Ovary (tissue), 9 donors: ENCODE data around the gene ATL3. TPM values are rescaled to one million over a fixed set of nuclear protein-coding genes. Genes with fewer than 3 reads are reported as not detected.
"Not testable (repeated sequence)": the region's sequence is repeated elsewhere in the genome, so short reads cannot be mapped to it uniquely, and the experiment has no call there.

ENCODE experiments used
- DNase-seq, 5 donors: peaks; one replicate each; pipeline ENCODE4 v3.0.0-alpha.2; 2019 to 2020
- H3K27ac ChIP-seq, 2 donors: fragments of 200-600 bp; one replicate each; pipeline versions ENCODE4 v1.5.1 to v1.8.0; 2019 to 2022
- H3K27me3 ChIP-seq: fragments of 200-600 bp; one replicate; pipeline ENCODE4 v1.8.0; 2022
- H3K36me3 ChIP-seq: fragments of 200-600 bp; sonication (generic); one replicate; pipeline ENCODE4 v1.5.1; 2019
- H3K4me1 ChIP-seq: one replicate; pipeline ENCODE4 v1.8.1; 2013; ENCODE audit warnings: mild to moderate bottlenecking, moderate library complexity; ENCODE audit not compliant: insufficient read depth
- H3K4me3 ChIP-seq: fragments of 200-600 bp; sonication (generic); one replicate; pipeline ENCODE4 v1.5.1; 2017
- H3K9me3 ChIP-seq, 2 donors: fragments of 200-600 bp in 1 of 2; sonication (generic) in 1 of 2; one replicate each; pipeline versions ENCODE4 v1.5.1 to v1.8.1; 2013 to 2019; ENCODE audit warnings: mild to moderate bottlenecking in 1 of 2, moderate library complexity in 1 of 2
- EP300 ChIP-seq: sonication (generic); formaldehyde crosslinking; IDR thresholded peaks from one replicate; pipeline ENCODE4 v1.6.1; 2017; ENCODE audit warnings: antibody characterized with exemption
- POLR2A ChIP-seq: fragments of 450-650 bp; IDR thresholded peaks from one replicate; pipeline ENCODE4 v1.6.1; 2017; ENCODE audit warnings: antibody characterized with exemption, mild to moderate bottlenecking, moderate library complexity
- WGBS, 3 donors: extraction: QIAGEN DNeasy Blood & Tissue Kit in 1 of 3; methylation state at CpG; one replicate each; pipeline versions ENCODE4 v1.1.5 to v1.1.7; 2013 to 2017; 5-methylcytosine and 5-hydroxymethylcytosine counted together
- intact Hi-C, 4 donors: fragments of 100-400 bp; cut with DNase I; formaldehyde crosslinking; loops; one replicate each; pipeline versions ENCODE4 v1.11.0 to v1.15.1; 2022 to 2023
- polyA plus RNA-seq, 2 donors: library from polyadenylated mRNA; stranded (reverse); fragments of 200-250 nt in 1 of 2; fragments of 350-450 nt in 1 of 2; fragmentation: Illumina TruSeq in 1 of 2; extraction: RNeasy Lipid Tissue Mini Kit (QIAGEN cat#74804) in 1 of 2; gene quantifications; one replicate each; pipeline ENCODE4 v1.2.3, GENCODE V29; 2013 to 2014
- total RNA-seq, 7 donors: library from RNA; depleted of rRNA in 2 of 7; stranded (reverse); fragments of >200 nt in 2 of 7; fragmentation: NEBNext Ultra II Directional in 3 of 7; extraction: Animal tissue kit (Norgen Biotek cat#: 25700) in 3 of 7; gene quantifications; one replicate each; pipeline versions ENCODE4 v1.1.0 to v1.2.4, GENCODE V29; 2016 to 2023
- TF ChIP-seq, protein P1 (sequence below), 3 donors: fragments of 450-650 bp in 2 of 3; fragments of 200-600 bp in 1 of 3; IDR thresholded peaks; one replicate each; pipeline versions ENCODE4 v1.5.1 to v1.8.0; 2016 to 2022; ENCODE audit warnings: antibody characterized with exemption in 3 of 3, mild to moderate bottlenecking in 1 of 3
- donor health status: DM: no; HTN: no; CAD: no; lungs with moderate emphysema.
- donor health status: DM: no; HTN: no; CAD: no.
- donor health status: Bipolar disorder and iron deficiency.
- donor health status: DM: yes; HTN: yes; CAD: no.
- donor health status: DM: no; HTN: no; CAD: no.
- donor health status: DM: yes; HTN: yes; CAD: no.

Gene ATL3
- total and polyA plus RNA-seq, 9 donors, result 16.5 to 81.8 (median 51.9) TPM

DNA sequence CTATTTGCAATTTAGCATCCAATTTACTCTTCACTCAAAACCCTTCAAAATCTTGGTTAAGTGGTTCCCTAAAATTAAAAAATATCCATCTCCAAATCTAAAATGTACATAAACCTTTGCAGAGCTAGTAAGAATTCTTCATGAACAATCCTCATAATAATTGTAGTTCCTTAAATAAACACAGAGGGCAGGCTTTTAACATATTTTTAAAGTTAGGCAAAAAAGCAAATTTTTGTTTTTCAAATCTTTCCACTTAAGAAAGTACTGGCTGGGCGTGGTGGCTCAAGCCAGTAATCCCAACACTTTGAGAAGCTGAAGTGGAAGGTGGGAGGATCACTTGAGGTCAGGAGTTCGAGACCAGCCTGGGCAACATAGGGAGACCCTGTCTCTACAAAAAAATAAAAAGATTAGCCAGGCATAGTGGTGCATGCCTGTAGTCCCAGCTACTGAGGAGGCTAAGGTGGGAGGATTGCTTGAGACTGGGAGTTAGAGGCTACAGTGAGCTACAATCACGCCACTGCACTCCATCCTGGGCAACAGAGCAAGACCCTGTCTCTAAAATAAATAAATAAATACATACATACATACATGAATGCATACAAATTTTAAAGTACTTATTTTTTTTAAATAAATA, 31.9 kb downstream of the ATL3 start:
- intact Hi-C loops, result loop anchor here in 2 of 4 donors (5.0 kb wide), 1 partner anchor 162 kb away; no protein-coding TSS in a partner anchor

DNA sequence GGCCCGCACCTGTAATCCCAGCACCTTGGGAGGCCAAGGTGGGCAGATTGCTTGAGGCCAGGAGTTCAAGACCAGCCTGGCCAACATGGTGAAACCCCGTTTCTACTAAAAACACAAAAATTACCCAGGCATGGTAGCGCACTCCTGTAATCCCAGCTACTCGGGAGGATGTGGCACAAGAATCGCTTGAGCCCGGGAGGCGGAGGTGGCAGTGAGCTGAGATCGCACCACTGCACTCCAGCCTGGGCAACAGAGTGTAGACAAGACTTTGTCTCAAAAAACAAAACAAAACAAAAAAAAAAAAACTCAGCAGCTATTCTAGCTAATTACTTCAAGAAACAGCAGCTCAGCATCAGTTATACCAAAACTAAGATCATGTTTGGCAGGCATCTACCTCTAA, 32.7 kb downstream of the ATL3 start:
- intact Hi-C loops, result loop anchor here in 2 of 4 donors (5.0 kb wide), 1 partner anchor 161 kb away; no protein-coding TSS in a partner anchor
- not testable (repeated sequence) for H3K4me3 ChIP-seq, H3K36me3 ChIP-seq, H3K27me3 ChIP-seq, DNase-seq, H3K27ac ChIP-seq, H3K9me3 ChIP-seq, H3K4me1 ChIP-seq
- 91 to 94% (median 92%) methylated on average over 8 of the region's 8 CpGs for WGBS, 3 donors

More for the DNA sequence above, 31.9 kb downstream of the ATL3 start:
- H3K4me1 ChIP-seq, result no peaks in the 10 kb centered on the region
- 41 to 55% (median 48%) methylated on average over 3 of the region's 3 CpGs for WGBS, 3 donors
- H3K36me3 ChIP-seq, result no peaks in the 10 kb centered on the region
- no peaks in the 10 kb centered on the region for H3K27me3 ChIP-seq
- H3K27ac ChIP-seq, result peak overlapping the region in 1 of 2 donors; percentile 35
- no peak overlapping the region for H3K4me3 ChIP-seq
- TF ChIP-seq, protein P1, sequence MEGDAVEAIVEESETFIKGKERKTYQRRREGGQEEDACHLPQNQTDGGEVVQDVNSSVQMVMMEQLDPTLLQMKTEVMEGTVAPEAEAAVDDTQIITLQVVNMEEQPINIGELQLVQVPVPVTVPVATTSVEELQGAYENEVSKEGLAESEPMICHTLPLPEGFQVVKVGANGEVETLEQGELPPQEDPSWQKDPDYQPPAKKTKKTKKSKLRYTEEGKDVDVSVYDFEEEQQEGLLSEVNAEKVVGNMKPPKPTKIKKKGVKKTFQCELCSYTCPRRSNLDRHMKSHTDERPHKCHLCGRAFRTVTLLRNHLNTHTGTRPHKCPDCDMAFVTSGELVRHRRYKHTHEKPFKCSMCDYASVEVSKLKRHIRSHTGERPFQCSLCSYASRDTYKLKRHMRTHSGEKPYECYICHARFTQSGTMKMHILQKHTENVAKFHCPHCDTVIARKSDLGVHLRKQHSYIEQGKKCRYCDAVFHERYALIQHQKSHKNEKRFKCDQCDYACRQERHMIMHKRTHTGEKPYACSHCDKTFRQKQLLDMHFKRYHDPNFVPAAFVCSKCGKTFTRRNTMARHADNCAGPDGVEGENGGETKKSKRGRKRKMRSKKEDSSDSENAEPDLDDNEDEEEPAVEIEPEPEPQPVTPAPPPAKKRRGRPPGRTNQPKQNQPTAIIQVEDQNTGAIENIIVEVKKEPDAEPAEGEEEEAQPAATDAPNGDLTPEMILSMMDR (IDR thresholded peaks at IDR 0.05), result peak in 2 of 3 donors; percentile 20 to 29
- no peak for TF ChIP-seq POLR2A
- DNase-seq, result peak in 2 of 5 donors; percentile 41 to 50
- H3K9me3 ChIP-seq, result no peaks in the 10 kb centered on the region

DNA sequence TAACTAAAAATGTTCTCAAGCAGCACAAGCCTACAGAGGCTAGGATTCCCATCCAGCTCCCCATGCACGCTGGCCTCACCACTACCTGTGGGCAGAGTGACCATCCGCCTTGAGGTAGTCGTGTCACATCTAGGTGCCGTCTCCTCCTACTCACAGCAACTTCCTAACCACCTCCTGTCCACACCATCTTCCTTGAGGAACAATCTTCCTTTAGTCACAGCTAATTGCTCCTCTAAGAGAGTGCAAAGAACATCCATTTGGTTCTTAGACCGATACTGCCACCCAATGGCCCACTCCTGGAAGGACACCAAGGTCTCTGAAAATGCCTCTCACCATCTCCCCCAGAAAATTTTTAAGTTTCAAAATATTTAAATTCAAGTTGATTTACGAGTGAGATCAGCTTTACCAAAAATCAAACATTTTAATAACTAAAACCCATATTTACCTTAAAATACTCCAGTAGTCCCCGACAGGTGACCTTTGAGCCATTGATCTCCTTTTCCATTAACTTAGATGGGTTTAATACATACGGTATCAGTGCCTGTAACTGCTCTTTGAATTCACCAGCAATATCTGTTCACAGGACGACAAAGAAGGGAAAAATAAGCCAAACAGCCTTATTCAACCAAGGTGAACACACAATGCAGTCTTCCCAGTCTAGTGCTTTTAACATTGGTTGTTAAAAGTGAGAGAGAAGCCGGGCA, 35.3 kb downstream of the ATL3 start:
- no peaks in the 10 kb centered on the region for H3K27me3 ChIP-seq
- no peaks in the 10 kb centered on the region for H3K36me3 ChIP-seq
- H3K4me3 ChIP-seq, result no peak overlapping the region
- WGBS, 3 donors, result 54 to 61% (median 55%) methylated on average over 10 of the region's 10 CpGs
- peak; percentile 62 to 76 (median 72) for DNase-seq
- no peak overlapping the region for H3K27ac ChIP-seq
- intact Hi-C loops, result loop anchor here (2.0 to 5.0 kb wide), 2 partner anchors 157 to 159 kb away; no protein-coding TSS in a partner anchor
- H3K9me3 ChIP-seq, result no peaks in the 10 kb centered on the region
- no peaks in the 10 kb centered on the region for H3K4me1 ChIP-seq
- TF ChIP-seq POLR2A (no peak), EP300 (no peak)
- TF ChIP-seq, protein P1 (IDR thresholded peaks at IDR 0.05), result peak; percentile 29 to 84 (median 79)

DNA sequence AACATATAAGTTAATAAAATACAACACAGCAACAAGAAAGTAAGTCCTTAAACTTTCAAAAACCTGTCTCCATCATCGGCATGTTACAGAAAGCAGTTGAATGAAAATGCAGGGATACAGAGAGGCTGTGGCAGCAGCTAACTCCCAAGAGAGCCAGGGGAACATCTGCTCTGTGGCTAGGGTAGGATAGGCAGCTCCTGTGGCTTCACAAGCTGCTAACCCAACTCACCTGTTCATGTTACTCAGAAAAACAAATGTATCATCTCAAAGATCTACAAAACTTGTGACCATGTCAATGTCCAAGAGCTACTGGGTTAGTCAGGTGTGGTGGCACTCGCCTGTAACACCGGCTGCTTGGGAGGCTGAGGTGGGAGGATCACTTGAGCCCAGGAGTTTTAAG, 41.8 kb downstream of the ATL3 start:
- no peaks in the 10 kb centered on the region for H3K9me3 ChIP-seq
- no peak for TF ChIP-seq POLR2A
- TF ChIP-seq, protein P1 (IDR thresholded peaks at IDR 0.05), result no peak
- TF ChIP-seq EP300, result no peak
- no peaks in the 10 kb centered on the region for H3K4me1 ChIP-seq
- H3K4me3 ChIP-seq, result no peak overlapping the region
- no peaks in the 10 kb centered on the region for H3K36me3 ChIP-seq
- H3K27ac ChIP-seq, result no peak overlapping the region
- intact Hi-C loops, result no loop called here
- no peaks in the 10 kb centered on the region for H3K27me3 ChIP-seq
- no peak for DNase-seq
- 96 to 100% (median 98%) methylated on average over 3 of the region's 3 CpGs for WGBS, 3 donors
